Lung (tissue), 12 donors: ENCODE results near the gene DNAL4. TPM values are rescaled to one million over a fixed set of nuclear protein-coding genes. Genes with fewer than 3 reads are reported as not detected.

Experiments
- ATAC-seq: fragments of 200-7000 bp; cut with Tn5 transposase; one replicate; pipeline ENCODE4 v1.9.1; 2020; ENCODE audit warnings: moderate number of reproducible peaks; ENCODE audit not compliant: insufficient read depth, low FRiP score
- DNase-seq, 3 donors: peaks; one replicate each; pipeline ENCODE4 v3.0.0-alpha.2; 2013 to 2017
- H3K27ac ChIP-seq, 2 donors: one replicate each; pipeline ENCODE4 v1.5.1; 2013; ENCODE audit warnings: mild to moderate bottlenecking in 2 of 2, moderate library complexity in 2 of 2, control low read depth in 1 of 2, inconsistent platforms in 1 of 2, low read depth in 1 of 2, low read length in 1 of 2
- H3K27me3 ChIP-seq, 3 donors: one replicate each; pipeline ENCODE4 v1.5.1; 2013; ENCODE audit warnings: low read length in 2 of 3; ENCODE audit not compliant: control insufficient read depth in 3 of 3, insufficient read depth in 3 of 3
- H3K36me3 ChIP-seq, 4 donors: one replicate each; pipeline ENCODE4 v1.5.1; 2013; ENCODE audit warnings: low read length in 4 of 4, mild to moderate bottlenecking in 1 of 4, moderate library complexity in 1 of 4; ENCODE audit not compliant: control insufficient read depth in 4 of 4, insufficient read depth in 4 of 4
- H3K4me1 ChIP-seq, 5 donors: one replicate each; pipeline ENCODE4 v1.5.1; 2013; ENCODE audit warnings: low read length in 5 of 5, mild to moderate bottlenecking in 2 of 5, moderate library complexity in 1 of 5; ENCODE audit not compliant: control insufficient read depth in 5 of 5, insufficient read depth in 5 of 5
- H3K4me3 ChIP-seq: one replicate; pipeline ENCODE4 v1.5.1; 2013; ENCODE audit warnings: mild to moderate bottlenecking, control low read depth, moderate library complexity
- H3K9ac ChIP-seq, 2 donors: one replicate each; pipeline ENCODE4 v1.5.1; 2013; ENCODE audit warnings: low read length in 2 of 2, control low read depth in 1 of 2; ENCODE audit not compliant: insufficient read depth in 1 of 2
- H3K9me3 ChIP-seq, 4 donors: one replicate each; pipeline ENCODE4 v1.5.1; 2013; ENCODE audit warnings: low read length in 3 of 4, mild to moderate bottlenecking in 1 of 4, moderate library complexity in 1 of 4; ENCODE audit not compliant: control insufficient read depth in 4 of 4, insufficient read depth in 3 of 4
- CTCF ChIP-seq: IDR thresholded peaks from 2 replicates; pipeline ENCODE4 v1.5.1; 2012; ENCODE audit warnings: mild to moderate bottlenecking; ENCODE audit errors: control extremely low read depth, extremely low read depth
- WGBS, 2 donors: extraction: QIAGEN DNeasy Blood & Tissue Kit; methylation state at CpG; one replicate each; pipeline ENCODE4 v1.1.7; 2013; 5-methylcytosine and 5-hydroxymethylcytosine counted together
- polyA plus RNA-seq, 2 donors: library from polyadenylated mRNA; stranded (reverse); fragments of 200-250 nt; gene quantifications; one replicate each; pipeline ENCODE4 v1.2.1, GENCODE V29; 2013
- total RNA-seq, 2 donors: library from RNA; depleted of rRNA in 1 of 2; stranded (reverse); fragments of >200 nt in 1 of 2; gene quantifications; one replicate each; pipeline ENCODE4 v1.2.1, GENCODE V29; 2014 to 2021
- donor health status: control.
- donor health status: control.
- donor health status: Bipolar disorder and iron deficiency.
- donor health status: healthy.
- donor health status: DM: yes; HTN: yes; CAD: no.

The DNAL4 gene
- total and polyA plus RNA-seq, 4 donors, result 22.2 to 29.0 (median 26.3) TPM

GRCh38 chr22:38773363-38773946 is 20.5 kb downstream of the DNAL4 start:
- no peak for TF ChIP-seq CTCF

GRCh38 chr22:38772623-38772873 is 21.4 kb downstream of the DNAL4 start:
- DNase-seq, result no peak
- TF ChIP-seq CTCF, result no peak
- ATAC-seq, result no peak
- no peak overlapping the region for H3K27ac ChIP-seq
- 85 to 93% methylated on average over 8 of the region's 8 CpGs for WGBS, 2 donors
- no peaks in the 10 kb centered on the region for H3K4me1 ChIP-seq
- no peaks in the 10 kb centered on the region for H3K27me3 ChIP-seq
- no peaks in the 10 kb centered on the region for H3K9me3 ChIP-seq
- no peaks in the 10 kb centered on the region for H3K36me3 ChIP-seq
- H3K9ac ChIP-seq, result no peak overlapping the region
- no peak overlapping the region for H3K4me3 ChIP-seq

More at GRCh38 chr22:38773363-38773946, 20.5 kb downstream of the DNAL4 start:
- Histone ChIP-seq H3K27me3 (no peaks in the 10 kb centered on the region), H3K4me1 (no peaks in the 10 kb centered on the region), H3K9ac (no peak overlapping the region), H3K4me3 (no peak overlapping the region), H3K36me3 (no peaks in the 10 kb centered on the region), H3K9me3 (no peaks in the 10 kb centered on the region), H3K27ac (no peak overlapping the region)
- ATAC-seq (no peak), DNase-seq (no peak)
- WGBS, 2 donors, result 96 to 98% methylated on average over 4 of the region's 4 CpGs

GRCh38 chr22:38770257-38770949 is 23.5 kb downstream of the DNAL4 start:
- no peaks in the 10 kb centered on the region for H3K27me3 ChIP-seq
- no peak for TF ChIP-seq CTCF
- no peak for DNase-seq
- H3K9ac ChIP-seq, result no peak overlapping the region
- H3K4me1 ChIP-seq, result no peaks in the 10 kb centered on the region
- H3K9me3 ChIP-seq, result no peaks in the 10 kb centered on the region
- H3K4me3 ChIP-seq, result no peak overlapping the region
- no peaks in the 10 kb centered on the region for H3K36me3 ChIP-seq
- no peak overlapping the region for H3K27ac ChIP-seq
- ATAC-seq, result no peak
- WGBS, 2 donors, result 92 to 96% methylated on average over 16 of the region's 16 CpGs

GRCh38 chr22:38768036-38768435 is 25.9 kb downstream of the DNAL4 start:
- WGBS, 2 donors, result 93 to 94% methylated on average over 11 of the region's 11 CpGs
- TF ChIP-seq CTCF, result no peak
- no peak overlapping the region for H3K27ac ChIP-seq
- H3K9me3 ChIP-seq, result no peaks in the 10 kb centered on the region
- H3K27me3 ChIP-seq, result no peaks in the 10 kb centered on the region
- H3K4me3 ChIP-seq, result no peak overlapping the region
- H3K4me1 ChIP-seq, result no peaks in the 10 kb centered on the region
- DNase-seq, result no peak
- H3K36me3 ChIP-seq, result no peaks in the 10 kb centered on the region
- no peak overlapping the region for H3K9ac ChIP-seq
- no peak for ATAC-seq
